Measurements from ENCODE around the gene AFF4. TPM values are rescaled to one million over a fixed set of nuclear protein-coding genes. Genes with fewer than 3 reads are reported as not detected.

Gene AFF4
- total RNA-seq, 1 experiment from 2014 or later, result 58.1 TPM

DNA sequence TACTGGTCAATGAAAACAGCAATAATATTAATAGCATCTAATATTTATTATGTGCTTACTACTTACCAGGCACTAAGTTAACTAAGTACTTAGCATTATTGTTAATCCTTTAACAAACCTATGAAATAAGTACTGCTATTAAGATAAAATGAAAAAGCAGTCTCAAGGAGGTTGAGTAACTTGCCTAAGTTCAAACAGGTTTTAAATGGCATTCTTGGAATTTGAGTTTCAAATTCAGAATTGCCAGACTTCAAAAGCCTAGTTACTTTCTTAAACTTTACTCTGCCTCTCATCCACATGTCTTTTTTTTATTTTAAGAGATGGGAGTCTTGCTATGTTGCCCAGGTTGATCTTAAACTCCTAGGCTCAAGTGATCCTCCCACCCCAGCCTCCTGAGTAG, 73.9 kb downstream of the AFF4 start (continued):
- TF ChIP-seq AFF4 (CRISPR knock-in tag; IDR thresholded peaks at IDR 0.05; ENCODE audit: borderline replicate concordance), result no peak
- TF ChIP-seq SMAD4 (CRISPR knock-in tag; IDR thresholded peaks at IDR 0.05), result no peak
- no peak for TF ChIP-seq ATF3 (CRISPR knock-in tag; conservative IDR thresholded peaks at IDR 0.05)
- TF ChIP-seq, protein P1, sequence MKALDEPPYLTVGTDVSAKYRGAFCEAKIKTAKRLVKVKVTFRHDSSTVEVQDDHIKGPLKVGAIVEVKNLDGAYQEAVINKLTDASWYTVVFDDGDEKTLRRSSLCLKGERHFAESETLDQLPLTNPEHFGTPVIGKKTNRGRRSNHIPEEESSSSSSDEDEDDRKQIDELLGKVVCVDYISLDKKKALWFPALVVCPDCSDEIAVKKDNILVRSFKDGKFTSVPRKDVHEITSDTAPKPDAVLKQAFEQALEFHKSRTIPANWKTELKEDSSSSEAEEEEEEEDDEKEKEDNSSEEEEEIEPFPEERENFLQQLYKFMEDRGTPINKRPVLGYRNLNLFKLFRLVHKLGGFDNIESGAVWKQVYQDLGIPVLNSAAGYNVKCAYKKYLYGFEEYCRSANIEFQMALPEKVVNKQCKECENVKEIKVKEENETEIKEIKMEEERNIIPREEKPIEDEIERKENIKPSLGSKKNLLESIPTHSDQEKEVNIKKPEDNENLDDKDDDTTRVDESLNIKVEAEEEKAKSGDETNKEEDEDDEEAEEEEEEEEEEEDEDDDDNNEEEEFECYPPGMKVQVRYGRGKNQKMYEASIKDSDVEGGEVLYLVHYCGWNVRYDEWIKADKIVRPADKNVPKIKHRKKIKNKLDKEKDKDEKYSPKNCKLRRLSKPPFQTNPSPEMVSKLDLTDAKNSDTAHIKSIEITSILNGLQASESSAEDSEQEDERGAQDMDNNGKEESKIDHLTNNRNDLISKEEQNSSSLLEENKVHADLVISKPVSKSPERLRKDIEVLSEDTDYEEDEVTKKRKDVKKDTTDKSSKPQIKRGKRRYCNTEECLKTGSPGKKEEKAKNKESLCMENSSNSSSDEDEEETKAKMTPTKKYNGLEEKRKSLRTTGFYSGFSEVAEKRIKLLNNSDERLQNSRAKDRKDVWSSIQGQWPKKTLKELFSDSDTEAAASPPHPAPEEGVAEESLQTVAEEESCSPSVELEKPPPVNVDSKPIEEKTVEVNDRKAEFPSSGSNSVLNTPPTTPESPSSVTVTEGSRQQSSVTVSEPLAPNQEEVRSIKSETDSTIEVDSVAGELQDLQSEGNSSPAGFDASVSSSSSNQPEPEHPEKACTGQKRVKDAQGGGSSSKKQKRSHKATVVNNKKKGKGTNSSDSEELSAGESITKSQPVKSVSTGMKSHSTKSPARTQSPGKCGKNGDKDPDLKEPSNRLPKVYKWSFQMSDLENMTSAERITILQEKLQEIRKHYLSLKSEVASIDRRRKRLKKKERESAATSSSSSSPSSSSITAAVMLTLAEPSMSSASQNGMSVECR (CRISPR knock-in tag; IDR thresholded peaks at IDR 0.05; ENCODE audit: borderline replicate concordance), result no peak
- no peak for TF ChIP-seq ZNF121 (CRISPR knock-in tag; IDR thresholded peaks at IDR 0.05)
- no peak for TF ChIP-seq CBFB (CRISPR knock-in tag; IDR thresholded peaks at IDR 0.05; ENCODE audit: low read depth)
- TF ChIP-seq FOXJ3 (CRISPR knock-in tag; IDR thresholded peaks at IDR 0.05; ENCODE audit: borderline replicate concordance), result no peak

- ChIA-PET CTCF (no interaction called here), POLR2A (no interaction called here)
- Mint-ChIP-seq H3K9me3 (no peaks in the 10 kb centered on the region), H3K27me3 (ENCODE audit: low read depth) (no peaks in the 10 kb centered on the region), H3K4me1 (no peaks in the 10 kb centered on the region), H3K27ac (no peak overlapping the region), H3K4me3 (no peak overlapping the region), H3K36me3 (peaks cover 63% of the 10 kb centered on the region)
- ATAC-seq (no peak), DNase-seq (ENCODE audit: low spot score) (no peak)
- no peak for TF ChIP-seq ZNF423 (CRISPR knock-in tag; IDR thresholded peaks at IDR 0.05)
- TF ChIP-seq, protein P2, sequence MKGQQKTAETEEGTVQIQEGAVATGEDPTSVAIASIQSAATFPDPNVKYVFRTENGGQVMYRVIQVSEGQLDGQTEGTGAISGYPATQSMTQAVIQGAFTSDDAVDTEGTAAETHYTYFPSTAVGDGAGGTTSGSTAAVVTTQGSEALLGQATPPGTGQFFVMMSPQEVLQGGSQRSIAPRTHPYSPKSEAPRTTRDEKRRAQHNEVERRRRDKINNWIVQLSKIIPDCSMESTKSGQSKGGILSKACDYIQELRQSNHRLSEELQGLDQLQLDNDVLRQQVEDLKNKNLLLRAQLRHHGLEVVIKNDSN (CRISPR knock-in tag; IDR thresholded peaks at IDR 0.05), result no peak
- TF ChIP-seq USF2 (CRISPR knock-in tag; IDR thresholded peaks at IDR 0.05), result no peak
- TF ChIP-seq CREM (CRISPR knock-in tag; IDR thresholded peaks at IDR 0.05), result no peak
- TF ChIP-seq JAZF1 (CRISPR knock-in tag; IDR thresholded peaks at IDR 0.05), result no peak
- TF ChIP-seq NFATC4 (CRISPR knock-in tag; IDR thresholded peaks at IDR 0.05), result no peak
- TF ChIP-seq NFE2L1 (CRISPR knock-in tag; IDR thresholded peaks at IDR 0.05), result no peak
- TF ChIP-seq ZNF532 (CRISPR knock-in tag; IDR thresholded peaks at IDR 0.05; ENCODE audit: borderline replicate concordance), result no peak
- no peak for TF ChIP-seq FOXJ3 (CRISPR knock-in tag; IDR thresholded peaks at IDR 0.05; ENCODE audit: borderline replicate concordance)
- TF ChIP-seq ZNF671 (CRISPR knock-in tag; IDR thresholded peaks at IDR 0.05), result no peak
- TF ChIP-seq ATF3 (CRISPR knock-in tag; conservative IDR thresholded peaks at IDR 0.05), result no peak
- TF ChIP-seq TEAD1 (CRISPR knock-in tag; IDR thresholded peaks at IDR 0.05), result no peak
- no peak for TF ChIP-seq ZNF396 (CRISPR knock-in tag; IDR thresholded peaks at IDR 0.05; ENCODE audit: borderline replicate concordance)
- TF ChIP-seq E2F5 (CRISPR knock-in tag; IDR thresholded peaks at IDR 0.05), result no peak
Observed at GRCh38 chr5:132887283-132887682, 76.2 kb downstream of the AFF4 start.
